ENCODE data around the gene DPP8.
"Not testable (repeated sequence)": the region's sequence is repeated elsewhere in the genome, so short reads cannot be mapped to it uniquely, and the experiment has no call there.

- not testable (repeated sequence) for TF ChIP-seq CTCF, POLR2AphosphoS5, POLR2A (IDR thresholded peaks at IDR 0.05)
Measured at GRCh38 chr15:65549288-65549687, 31.8 kb upstream of the DPP8 start.

Data from suprapubic skin (tissue), 4 donors.